H1 (cell line): ENCODE data around the gene DOCK3. TPM values are rescaled to one million over a fixed set of nuclear protein-coding genes. Genes with fewer than 3 reads are reported as not detected.
A peak's percentile ranks its signal among the peaks of the same experiment; 100 is the strongest.

Experiments
- CTCF ChIA-PET: fragments of 300-600 bp; sonication (Branson Sonifier 250); formaldehyde crosslinking; loops from one replicate; lab custom pipeline; 2021; ENCODE audit not compliant: partially characterized antibody; lab: Charles Lee
- POLR2A ChIA-PET: fragments of 300-600 bp; sonication (Branson Sonifier 250); formaldehyde crosslinking; loops from one replicate; lab custom pipeline; 2021; ENCODE audit warnings: inconsistent platforms; ENCODE audit not compliant: partially characterized antibody; lab: Charles Lee
- DNase-seq, 2 experiments: peaks; one replicate each; pipeline versions ENCODE4 v3.0.0 to v3.0.0-alpha.2; 2010 to 2022; ENCODE audit warnings: low spot score in 2 of 2, low read depth in 1 of 2, mixed read lengths in 1 of 2
- FAIRE-seq: peaks from 2 replicates; lab custom pipeline; 2011; peaks lifted over from hg19 to GRCh38; lab: Jason Lieb, UNC
- H2AFZ ChIP-seq: 2 replicates; pipeline ENCODE4 v1.8.1; 2012; ENCODE audit warnings: low read length, inconsistent platforms
- H2AK5ac ChIP-seq: 2 replicates; pipeline ENCODE4 v1.6.1; 2013; ENCODE audit warnings: low read depth, low read length
- H2BK120ac ChIP-seq: replicated peaks from 2 replicates; pipeline ENCODE3; 2013; ENCODE audit warnings: low read depth, low read length, inconsistent platforms
- H2BK12ac ChIP-seq: 2 replicates; pipeline ENCODE4 v1.6.1; 2013; ENCODE audit warnings: low read depth, low read length
- H2BK15ac ChIP-seq: 2 replicates; pipeline ENCODE4 v1.6.1; 2013; ENCODE audit warnings: low read length
- H2BK20ac ChIP-seq: 2 replicates; pipeline ENCODE4 v1.6.1; 2013; ENCODE audit warnings: low read length
- H2BK5ac ChIP-seq: 2 replicates; pipeline ENCODE4 v1.6.1; 2013; ENCODE audit warnings: low read depth, low read length
- H3K14ac ChIP-seq: 2 replicates; pipeline ENCODE4 v1.6.1; 2013; ENCODE audit warnings: inconsistent platforms; ENCODE audit not compliant: insufficient read length
- H3K18ac ChIP-seq: 2 replicates; pipeline ENCODE4 v1.6.1; 2013; ENCODE audit warnings: low read length; ENCODE audit errors: extremely low read depth
- H3K23ac ChIP-seq: 2 replicates; pipeline ENCODE4 v1.6.1; 2013; ENCODE audit warnings: inconsistent platforms; ENCODE audit not compliant: insufficient read length
- H3K23me2 ChIP-seq: 2 replicates; pipeline ENCODE4 v1.6.1; 2013; ENCODE audit warnings: low read depth, low read length
- H3K27ac ChIP-seq: 2 replicates; pipeline ENCODE4 v1.6.1; 2011; ENCODE audit warnings: low read depth, low read length, inconsistent platforms
- H3K27me3 ChIP-seq, 4 experiments: replicated peaks in 1 of 4; 1 replicate in 1 of 4; 2 replicates in 3 of 4; pipeline versions ENCODE4 v1.6.1 to v1.8.1; 2011 to 2013; ENCODE audit warnings: low read length in 3 of 4, mild to moderate bottlenecking in 3 of 4, inconsistent platforms in 2 of 4, mixed read lengths in 2 of 4, moderate library complexity in 1 of 4; ENCODE audit not compliant: control insufficient read depth in 3 of 4, insufficient read depth in 3 of 4; ENCODE audit errors: extremely low read depth in 1 of 4
- H3K36me3 ChIP-seq, 4 experiments: 2 replicates each; pipeline versions ENCODE4 v1.6.1 to v1.8.1; 2011 to 2013; ENCODE audit warnings: mild to moderate bottlenecking in 4 of 4, low read length in 3 of 4, moderate library complexity in 2 of 4, control low read depth in 1 of 4, inconsistent platforms in 1 of 4; ENCODE audit not compliant: insufficient read depth in 4 of 4, control insufficient read depth in 2 of 4
- H3K4ac ChIP-seq: replicated peaks from 2 replicates; pipeline ENCODE3; 2013; ENCODE audit warnings: low read length, low read depth, mixed read lengths, inconsistent platforms; ENCODE audit not compliant: insufficient read length
- H3K4me1 ChIP-seq, 4 experiments: replicated peaks in 1 of 4; 1 replicate in 1 of 4; 2 replicates in 3 of 4; pipeline versions ENCODE4 v1.6.1 to v1.8.1; 2011 to 2013; ENCODE audit warnings: low read length in 3 of 4, inconsistent platforms in 2 of 4, mixed read lengths in 1 of 4; ENCODE audit not compliant: insufficient read depth in 4 of 4, control insufficient read depth in 3 of 4
- H3K4me2 ChIP-seq, 2 experiments: 2 replicates each; pipeline versions ENCODE4 v1.6.1 to v1.8.1; 2011 to 2013; ENCODE audit warnings: low read depth in 2 of 2, low read length in 2 of 2, control low read depth in 1 of 2, inconsistent platforms in 1 of 2, mild to moderate bottlenecking in 1 of 2; ENCODE audit not compliant: insufficient read depth in 1 of 2
- H3K4me3 ChIP-seq, 4 experiments: fragments of 200-600, 300-600 bp in 1 of 4; sonication (generic), shearing (Covaris generic), sonication (Bioruptor Twin) in 1 of 4; 2 replicates each; pipeline versions ENCODE4 v1.5.1 to v1.8.1; 2011 to 2016; ENCODE audit warnings: low read length in 4 of 4, low read depth in 3 of 4, control low read depth in 2 of 4, inconsistent platforms in 2 of 4, mild to moderate bottlenecking in 2 of 4, mixed read lengths in 1 of 4, moderate library complexity in 1 of 4; ENCODE audit not compliant: insufficient read depth in 2 of 4; ENCODE audit errors: extremely low read depth in 1 of 4
- H3K56ac ChIP-seq: replicated peaks from 2 replicates; pipeline ENCODE3; 2013; ENCODE audit warnings: low read depth, mild to moderate bottlenecking, mixed read lengths, low read length, inconsistent platforms; ENCODE audit not compliant: insufficient read length
- H3K79me1 ChIP-seq: 2 replicates; pipeline ENCODE4 v1.6.1; 2013; ENCODE audit warnings: low read depth, low read length, control low read depth
- H3K79me2 ChIP-seq, 2 experiments: 2 replicates each; pipeline versions ENCODE4 v1.6.1 to v1.8.1; 2012 to 2013; ENCODE audit warnings: low read length in 2 of 2, mild to moderate bottlenecking in 2 of 2, inconsistent platforms in 1 of 2; ENCODE audit not compliant: insufficient read depth in 2 of 2, control insufficient read depth in 1 of 2
- H3K9ac ChIP-seq, 4 experiments: replicated peaks in 1 of 4; 1 replicate in 1 of 4; 2 replicates in 3 of 4; pipeline versions ENCODE4 v1.6.1 to v1.8.1; 2011 to 2013; ENCODE audit warnings: low read depth in 3 of 4, low read length in 3 of 4, control low read depth in 2 of 4, mild to moderate bottlenecking in 2 of 4, moderate library complexity in 2 of 4, inconsistent platforms in 1 of 4; ENCODE audit errors: extremely low read depth in 1 of 4
- H3K9me3 ChIP-seq, 2 experiments: 2 replicates each; pipeline versions ENCODE4 v1.6.1 to v1.8.1; 2012 to 2013; ENCODE audit warnings: mild to moderate bottlenecking in 2 of 2, moderate library complexity in 2 of 2, control low read depth in 1 of 2, inconsistent platforms in 1 of 2, low read depth in 1 of 2, low read length in 1 of 2, mixed read lengths in 1 of 2; ENCODE audit not compliant: insufficient read depth in 2 of 2
- H4K20me1 ChIP-seq, 2 experiments: replicated peaks in 1 of 2; 2 replicates each; pipeline versions ENCODE3 to v1.8.1; 2011 to 2013; ENCODE audit warnings: inconsistent platforms in 2 of 2, low read length in 2 of 2, mild to moderate bottlenecking in 1 of 2; ENCODE audit not compliant: insufficient read depth in 2 of 2, control insufficient read depth in 1 of 2
- H4K5ac ChIP-seq: 2 replicates; pipeline ENCODE4 v1.6.1; 2013; ENCODE audit warnings: low read length, low read depth, mixed read lengths, inconsistent platforms; ENCODE audit not compliant: insufficient read length
- H4K8ac ChIP-seq: 2 replicates; pipeline ENCODE4 v1.8.0; 2013; ENCODE audit warnings: mild to moderate bottlenecking, moderate library complexity, low read length, inconsistent platforms; ENCODE audit not compliant: insufficient read depth; ENCODE audit errors: extremely low read depth
- H4K91ac ChIP-seq: replicated peaks from 2 replicates; pipeline ENCODE3; 2013; ENCODE audit warnings: low read length, mixed read lengths, inconsistent platforms; ENCODE audit not compliant: insufficient read length
- ZNF274 ChIP-seq: IDR thresholded peaks from 2 replicates; pipeline ENCODE4 v1.7.0; 2012; ENCODE audit warnings: low read length, borderline replicate concordance; ENCODE audit errors: extremely low read depth
- WGBS, 2 experiments: shearing (Covaris generic) in 1 of 2; methylation state at CpG; one replicate each; pipeline versions ENCODE4 v1.1.6 to v1.1.7; 2013 to 2015; ENCODE audit warnings: low lambda C conversion rate in 2 of 2, mixed read lengths in 2 of 2, inconsistent platforms in 1 of 2, low coverage in 1 of 2, missing lambda C conversion rate in 1 of 2; ENCODE audit not compliant: insufficient replicate concordance in 2 of 2, insufficient coverage in 1 of 2, insufficient read length in 1 of 2; ENCODE audit errors: extremely low coverage in 1 of 2, missing lambda C conversion rate in 1 of 2; 5-methylcytosine and 5-hydroxymethylcytosine counted together
- polyA plus RNA-seq, 7 experiments: library from polyadenylated mRNA; depleted of rRNA in 3 of 7; stranded (reverse) in 5 of 7; unstranded in 2 of 7; fragments of >200 nt in 5 of 7; fragments of 200-250 nt in 2 of 7; gene quantifications; 1 replicate in 5 of 7; 2 replicates in 1 of 7; 4 replicates in 1 of 7; pipeline versions ENCODE4 v1.2.1 to v1.2.3, GENCODE V29; 2011 to 2013; ENCODE audit warnings: missing spikeins in 2 of 7, mixed read lengths in 2 of 7
- total RNA-seq: library from RNA; stranded (reverse); fragmentation: NEBNext Ultra II Directional; extraction: Animal tissue kit (Norgen Biotek cat#: 25700); gene quantifications from 2 replicates; pipeline ENCODE4 v1.2.1, GENCODE V29; 2021

Gene DOCK3
- total and polyA plus RNA-seq, 2 of the 8 experiments (the other 6 are each of a cell fraction or from before 2014, with no cell fraction given), result 2.7 to 5.0 TPM

DNA sequence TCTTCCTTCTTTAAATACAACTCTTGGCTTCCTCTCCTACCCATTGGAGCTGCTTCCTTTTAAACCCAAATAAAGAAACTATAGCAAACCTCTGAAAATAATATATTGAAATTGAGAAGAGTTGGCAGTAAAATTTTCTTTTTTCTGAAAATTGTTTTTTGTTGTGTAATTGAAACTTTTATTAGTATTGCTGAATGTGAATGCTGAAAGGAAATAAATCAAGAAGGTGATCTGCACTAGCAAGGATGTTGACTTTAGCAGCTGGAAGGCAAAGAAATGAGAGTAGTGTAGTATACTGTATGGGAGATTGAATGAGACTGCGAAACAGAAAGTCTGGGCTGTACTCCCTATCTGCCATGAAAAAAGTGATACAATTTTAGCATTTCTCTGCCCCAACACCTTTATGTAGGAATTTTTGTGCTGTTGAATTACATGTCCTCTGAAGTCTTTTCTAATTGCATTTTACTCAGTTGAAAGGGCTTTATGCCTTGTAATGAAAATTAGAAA is 166.3 kb downstream of the DOCK3 start:
- H3K79me1 ChIP-seq, result no peaks in the 10 kb centered on the region
- no peak overlapping the region for H2BK20ac ChIP-seq
- H3K23me2 ChIP-seq, result no peaks in the 10 kb centered on the region
- no peak overlapping the region for H3K56ac ChIP-seq
- no peak overlapping the region for H3K4ac ChIP-seq
- H2BK120ac ChIP-seq, result no peak overlapping the region
- H2BK15ac ChIP-seq, result no peak overlapping the region
- no peak overlapping the region for H3K18ac ChIP-seq
- no peak overlapping the region for H3K14ac ChIP-seq
- no peak overlapping the region for H3K23ac ChIP-seq
- H3K27me3 ChIP-seq, result no peaks in the 10 kb centered on the region
- TF ChIP-seq ZNF274, result no peak
- H3K36me3 ChIP-seq, result peaks cover 0 to 3% (median 0%) of the 10 kb centered on the region in 4 experiments; a peak in 1 of 8 replicates
- no peak overlapping the region for H2BK12ac ChIP-seq
- peak overlapping the region in 1 of 4 experiments; percentile 34; a peak in 1 of 7 replicates for H3K9ac ChIP-seq
- H4K5ac ChIP-seq, result no peak overlapping the region
- no peaks in the 10 kb centered on the region for H3K79me2 ChIP-seq
- H4K91ac ChIP-seq, result no peak overlapping the region
- FAIRE-seq (no peak), DNase-seq (no peak)
- peaks cover 5 to 8% of the 10 kb centered on the region in 2 experiments; a peak in 3 of 4 replicates for H3K9me3 ChIP-seq
- H3K4me2 ChIP-seq, result no peak overlapping the region
- no peak overlapping the region for H2AFZ ChIP-seq
- H2AK5ac ChIP-seq, result no peak overlapping the region
- POLR2A ChIA-PET, result no interaction called here
- no peak overlapping the region for H3K4me3 ChIP-seq
- H4K20me1 ChIP-seq, result no peaks in the 10 kb centered on the region
- 28% methylated on average over 1 of the region's 1 CpG; no CpG with 5 or more reads in 1 of the 2 experiments for WGBS, 2 experiments
- CTCF ChIA-PET, result interaction anchor here (0.6 to 1.5 kb wide), 2 partner anchors 32 to 260 kb away, joined by 3 read pairs; no protein-coding TSS in a partner anchor
- no peak overlapping the region for H2BK5ac ChIP-seq
- H3K4me1 ChIP-seq, result peaks cover 0 to 2% (median 0%) of the 10 kb centered on the region in 4 experiments; a peak in 2 of 7 replicates
- no peak overlapping the region for H4K8ac ChIP-seq
- no peak overlapping the region for H3K27ac ChIP-seq
